Prostate gland (tissue), 2 donors: Measurements from ENCODE around the gene CFHR4.

Experiments used
- POLR2A ChIP-seq: fragments of 450-650 bp; IDR thresholded peaks from one replicate; pipeline ENCODE4 v1.6.1; 2016; ENCODE audit warnings: antibody characterized with exemption, mild to moderate bottlenecking
- POLR2AphosphoS5 ChIP-seq: sonication (generic); formaldehyde crosslinking; IDR thresholded peaks from one replicate; pipeline ENCODE4 v1.6.1; 2017; ENCODE audit warnings: antibody characterized with exemption
- TF ChIP-seq, protein P1 (sequence below), 4 experiments: fragments of 200-600 bp in 2 of 4; fragments of 450-650 bp in 2 of 4; sonication (generic) in 2 of 4; IDR thresholded peaks; 1 replicate in 3 of 4; 2 replicates in 1 of 4; pipeline ENCODE4 v1.5.1; 2016 to 2019; ENCODE audit warnings: antibody characterized with exemption in 4 of 4, mild to moderate bottlenecking in 2 of 4, moderate library complexity in 2 of 4

DNA sequence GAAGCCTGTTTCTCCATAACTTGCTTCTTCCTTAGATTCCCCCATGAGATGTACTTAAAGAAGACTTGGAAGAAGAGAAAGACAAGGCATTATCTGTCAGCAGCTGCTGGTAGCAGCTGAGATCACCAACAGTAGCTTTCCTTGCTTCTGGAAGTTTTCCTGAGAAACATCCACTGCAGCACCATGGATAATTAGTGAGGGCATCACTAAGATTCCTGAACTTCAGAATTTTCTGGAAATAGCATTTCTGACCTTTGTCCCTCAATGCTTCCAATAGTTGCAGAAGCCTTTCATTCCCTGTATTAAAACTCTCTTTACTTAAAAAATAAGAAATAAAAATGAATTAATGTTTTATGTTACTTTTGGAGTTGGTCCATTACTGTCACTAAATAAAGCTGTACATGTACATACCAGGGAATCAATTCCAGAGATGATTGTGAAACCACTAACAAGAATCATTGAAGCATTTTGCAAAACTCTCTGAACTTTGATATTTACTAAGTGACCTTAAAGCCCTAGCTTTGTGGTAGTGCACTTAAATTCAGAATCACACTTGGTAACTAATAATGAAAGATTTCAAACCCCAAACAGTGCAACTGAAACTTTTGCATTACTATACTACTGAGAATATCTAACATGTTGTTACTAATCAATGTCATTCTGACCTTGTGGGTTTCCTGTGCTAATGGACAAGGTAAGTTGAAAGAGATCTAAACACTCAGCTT lies at the start of gene CFHR4:
- TF ChIP-seq, protein P1, sequence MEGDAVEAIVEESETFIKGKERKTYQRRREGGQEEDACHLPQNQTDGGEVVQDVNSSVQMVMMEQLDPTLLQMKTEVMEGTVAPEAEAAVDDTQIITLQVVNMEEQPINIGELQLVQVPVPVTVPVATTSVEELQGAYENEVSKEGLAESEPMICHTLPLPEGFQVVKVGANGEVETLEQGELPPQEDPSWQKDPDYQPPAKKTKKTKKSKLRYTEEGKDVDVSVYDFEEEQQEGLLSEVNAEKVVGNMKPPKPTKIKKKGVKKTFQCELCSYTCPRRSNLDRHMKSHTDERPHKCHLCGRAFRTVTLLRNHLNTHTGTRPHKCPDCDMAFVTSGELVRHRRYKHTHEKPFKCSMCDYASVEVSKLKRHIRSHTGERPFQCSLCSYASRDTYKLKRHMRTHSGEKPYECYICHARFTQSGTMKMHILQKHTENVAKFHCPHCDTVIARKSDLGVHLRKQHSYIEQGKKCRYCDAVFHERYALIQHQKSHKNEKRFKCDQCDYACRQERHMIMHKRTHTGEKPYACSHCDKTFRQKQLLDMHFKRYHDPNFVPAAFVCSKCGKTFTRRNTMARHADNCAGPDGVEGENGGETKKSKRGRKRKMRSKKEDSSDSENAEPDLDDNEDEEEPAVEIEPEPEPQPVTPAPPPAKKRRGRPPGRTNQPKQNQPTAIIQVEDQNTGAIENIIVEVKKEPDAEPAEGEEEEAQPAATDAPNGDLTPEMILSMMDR (IDR thresholded peaks at IDR 0.05), result no peak
- TF ChIP-seq POLR2A, result no peak
- TF ChIP-seq POLR2AphosphoS5, result no peak
